Thyroid gland (tissue), 4 donors: Measurements from ENCODE around the gene SNRPD3.

ENCODE experiments used
- CTCF ChIP-seq, 6 experiments: fragments of 200-600 bp in 3 of 6; fragments of 450-650 bp in 3 of 6; sonication (generic) in 3 of 6; IDR thresholded peaks; one replicate each; pipeline ENCODE4 v1.5.1; 2016 to 2019; ENCODE audit warnings: antibody characterized with exemption in 6 of 6, mild to moderate bottlenecking in 2 of 6, inconsistent platforms in 1 of 6, moderate library complexity in 1 of 6
- POLR2A ChIP-seq, 2 donors: fragments of 450-650 bp; IDR thresholded peaks; one replicate each; pipeline ENCODE4 v1.6.1; 2017; ENCODE audit warnings: antibody characterized with exemption in 2 of 2, mild to moderate bottlenecking in 2 of 2, moderate library complexity in 1 of 2

DNA sequence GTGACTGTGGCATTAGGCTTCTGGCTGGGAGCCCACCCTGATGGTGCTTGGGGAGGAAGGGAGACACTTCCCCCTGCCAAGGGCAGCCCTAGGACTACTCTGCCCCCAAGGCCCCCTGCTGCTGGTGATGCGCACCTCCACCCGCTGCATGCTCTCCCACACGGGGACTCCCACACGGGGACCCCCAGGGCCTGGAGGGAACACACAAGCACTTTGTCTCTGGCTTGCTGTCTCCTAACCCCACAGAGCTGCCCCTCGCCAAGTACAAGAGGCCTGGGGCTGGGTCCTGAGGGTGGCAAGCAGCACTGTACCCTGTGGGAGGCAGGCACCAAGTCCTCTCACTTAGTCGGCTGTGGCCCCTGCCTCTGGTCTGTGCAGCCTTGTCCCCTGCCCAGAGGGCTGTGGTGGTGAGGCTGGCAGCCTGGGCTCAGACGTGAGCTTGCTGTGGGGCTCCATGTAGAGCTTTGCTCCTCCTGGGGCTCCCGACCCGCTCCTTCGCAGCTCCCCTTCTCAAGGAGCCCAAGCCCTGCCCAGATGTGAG is 29.1 kb downstream of the SNRPD3 start:
- TF ChIP-seq CTCF (IDR thresholded peaks at IDR 0.05) = no peak
- no peak for TF ChIP-seq POLR2A (IDR thresholded peaks at IDR 0.05)
